Fibroblast of mammary gland (primary cell): ENCODE results near the gene KIF3C.
A peak's percentile ranks its signal among the peaks of the same experiment; 100 is the strongest.

Experiments used
- DNase-seq: peaks from one replicate; pipeline ENCODE4 v3.0.0-alpha.2; 2010; ENCODE audit warnings: low read depth
- H3K4me3 ChIP-seq: 2 replicates; pipeline ENCODE4 v1.5.1; 2011; ENCODE audit warnings: low read depth, mild to moderate bottlenecking, low read length, moderate library complexity; ENCODE audit not compliant: control insufficient read depth
- CTCF ChIP-seq: conservative IDR thresholded peaks from 2 replicates; pipeline ENCODE4 v1.5.1; 2011; ENCODE audit warnings: low read depth, low read length, inconsistent platforms; ENCODE audit not compliant: control insufficient read depth, insufficient read depth

The KIF3C gene

DNA sequence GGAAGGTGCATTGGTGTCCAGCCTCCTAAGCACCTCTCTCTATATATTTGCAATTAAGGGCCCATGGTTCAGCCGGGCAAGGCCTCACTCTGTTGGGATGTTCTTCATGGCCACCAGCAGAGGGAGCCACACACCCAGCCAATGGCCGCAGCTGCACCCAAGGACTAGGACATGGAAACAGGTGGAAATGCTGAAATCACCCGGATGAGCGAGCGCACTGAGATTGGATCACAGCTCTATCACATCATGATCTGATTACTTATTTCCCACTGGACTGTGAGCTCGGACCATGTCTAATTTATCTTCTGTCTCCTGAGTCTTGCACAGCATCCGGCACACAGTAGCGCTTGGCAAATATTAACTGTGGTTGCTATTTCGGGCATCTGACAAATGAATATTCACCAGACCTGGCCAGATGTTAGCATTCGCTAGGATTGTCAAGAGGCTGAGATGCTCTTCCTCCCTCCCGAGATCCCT is 31.2 kb downstream of the KIF3C start:
- DNase-seq: peak; percentile 89
- H3K4me3 ChIP-seq: no peak overlapping the region
- TF ChIP-seq CTCF: peak; percentile 91

DNA sequence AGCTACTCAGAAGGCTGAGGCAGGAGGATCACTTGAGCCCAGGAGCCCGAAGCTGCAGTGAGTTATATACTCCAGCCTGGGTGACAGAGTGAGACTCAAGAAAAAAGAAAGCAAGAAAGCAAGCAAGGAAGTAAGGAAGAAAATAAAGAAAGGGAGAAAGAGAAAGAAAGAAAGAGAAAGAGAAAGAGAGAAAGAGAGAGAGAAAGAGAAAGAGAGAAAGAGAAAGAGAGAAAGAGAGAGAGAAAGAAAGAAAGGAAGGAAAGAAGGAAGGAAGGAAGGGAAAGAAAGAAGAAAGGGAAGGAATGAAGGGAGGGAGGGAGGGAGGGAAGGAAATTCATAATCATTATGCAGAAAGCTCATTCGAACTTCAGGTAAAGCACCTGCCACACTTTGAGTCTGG is 33.9 kb downstream of the KIF3C start:
- H3K4me3 ChIP-seq: no peak overlapping the region
- no peak for TF ChIP-seq CTCF
- DNase-seq: no peak

- TF ChIP-seq CTCF: no peak
- no peak overlapping the region for H3K4me3 ChIP-seq
- DNase-seq: no peak
Measured at GRCh38 chr2:25941042-25941441, 41.3 kb downstream of the KIF3C start.

DNA sequence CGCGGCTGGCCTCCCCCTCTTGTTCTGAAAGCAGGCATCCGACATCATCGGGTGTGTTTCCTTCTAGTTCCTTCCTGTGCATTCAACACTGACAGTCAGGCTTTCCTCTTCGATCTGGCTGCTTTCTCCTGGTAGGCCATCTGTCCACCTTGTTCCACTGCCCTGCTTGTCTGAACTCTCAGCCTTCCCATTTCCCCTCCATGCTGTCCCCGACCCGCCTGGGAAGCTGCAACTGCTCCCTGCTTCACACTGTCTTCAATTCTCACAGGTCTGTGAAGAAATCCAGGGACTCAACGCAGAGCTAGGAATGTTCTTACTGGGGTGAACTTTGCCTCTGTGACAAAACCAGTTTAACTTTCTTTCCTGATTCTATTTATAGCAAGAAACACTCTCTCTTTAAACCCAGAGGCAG is 43.0 kb downstream of the KIF3C start:
- no peak for DNase-seq
- no peak for TF ChIP-seq CTCF

DNA sequence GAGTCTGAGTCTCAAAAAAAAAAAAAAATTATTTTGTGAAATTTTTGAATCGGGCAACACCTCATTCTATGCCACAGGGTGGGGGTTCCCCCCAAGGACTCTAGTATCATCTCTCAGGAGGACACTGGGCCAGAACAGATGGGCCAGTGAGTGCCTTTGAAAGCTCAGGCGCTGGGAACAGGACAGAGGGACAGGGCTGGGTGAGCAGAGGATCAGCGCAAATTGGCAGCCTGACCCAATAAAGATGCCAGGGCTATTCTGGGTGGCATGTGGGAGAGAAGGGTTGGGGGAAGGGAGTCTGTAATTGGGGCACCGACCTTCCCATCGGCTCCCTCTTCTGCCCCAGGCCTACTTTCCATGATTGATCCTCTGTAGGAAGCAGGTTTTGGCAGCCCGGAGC is 44.0 kb downstream of the KIF3C start:
- no peak overlapping the region for H3K4me3 ChIP-seq
- no peak for DNase-seq
- no peak for TF ChIP-seq CTCF

More for the DNA sequence above, 43.0 kb downstream of the KIF3C start:
- no peak overlapping the region for H3K4me3 ChIP-seq

GRCh38 chr2:25936889-25937545 is 45.3 kb downstream of the KIF3C start:
- TF ChIP-seq CTCF: no peak
- DNase-seq: no peak
- H3K4me3 ChIP-seq: no peak overlapping the region
